ENCODE results near the gene KIF21A.
A peak's percentile ranks its signal among the peaks of the same experiment; 100 is the strongest.

Gene KIF21A

GRCh38 chr12:39272871-39273655 lies 169.9 kb downstream of the KIF21A start:
- DNase-seq: peak; percentile 57

GRCh38 chr12:39269492-39269891 lies 173.4 kb downstream of the KIF21A start:
- DNase-seq: no peak

GRCh38 chr12:39267886-39268285 lies 175.0 kb downstream of the KIF21A start:
- DNase-seq: no peak

- DNase-seq: no peak
Observed at GRCh38 chr12:39252628-39253027, 190.3 kb downstream of the KIF21A start.
